Stimulated activated effector memory CD8-positive, alpha-beta T cell treated with anti-CD3 and anti-CD28 coated beads, Interleukin-12 subunit alpha, Interleukin-12 subunit beta, amount 100 ng/mL, for 72 hours (primary cell): ENCODE results near the gene SMYD3.

Source experiments
- ATAC-seq: fragments of 150-1000 bp; cut with Tn5 transposase; 2 replicates; pipeline ENCODE4 v1.10.0; 2021
- DNase-seq, 2 donors: peaks; one replicate each; pipeline ENCODE4 v3.0.0; 2021 to 2022; ENCODE audit warnings: low spot score in 2 of 2
- H3K27ac Mint-ChIP-seq: one replicate; pipeline ENCODE4 v1.8.0; 2022; ENCODE audit warnings: mild to moderate bottlenecking, mixed read lengths
- H3K36me3 Mint-ChIP-seq: one replicate; pipeline ENCODE4 v1.8.0; 2022; ENCODE audit warnings: mild to moderate bottlenecking, mixed read lengths
- H3K4me1 Mint-ChIP-seq: one replicate; pipeline ENCODE4 v1.8.0; 2022; ENCODE audit warnings: mixed read lengths
- H3K4me3 Mint-ChIP-seq: one replicate; pipeline ENCODE4 v1.8.0; 2022; ENCODE audit warnings: mild to moderate bottlenecking, mixed read lengths
- H3K9me3 Mint-ChIP-seq: one replicate; pipeline ENCODE4 v1.8.0; 2022; ENCODE audit warnings: mixed read lengths

Gene SMYD3

GRCh38 chr1:246261639-246262038 lies 245.4 kb downstream of the SMYD3 start:
- peaks cover 10% of the 10 kb centered on the region for H3K9me3 Mint-ChIP-seq
- ATAC-seq (no peak), DNase-seq (no peak)
- no peak overlapping the region for H3K27ac Mint-ChIP-seq
- no peaks in the 10 kb centered on the region for H3K36me3 Mint-ChIP-seq
- H3K4me3 Mint-ChIP-seq: no peak overlapping the region
- H3K4me1 Mint-ChIP-seq: no peaks in the 10 kb centered on the region

GRCh38 chr1:246258250-246258649 lies 248.8 kb downstream of the SMYD3 start:
- Mint-ChIP-seq H3K27ac (no peak overlapping the region), H3K36me3 (no peaks in the 10 kb centered on the region), H3K9me3 (peaks cover 18% of the 10 kb centered on the region), H3K4me3 (no peak overlapping the region), H3K4me1 (no peaks in the 10 kb centered on the region)
- no peak for ATAC-seq
- no peak for DNase-seq

- Mint-ChIP-seq H3K4me1 (no peaks in the 10 kb centered on the region), H3K9me3 (peaks cover 18% of the 10 kb centered on the region), H3K36me3 (no peaks in the 10 kb centered on the region), H3K27ac (no peak overlapping the region), H3K4me3 (no peak overlapping the region)
- ATAC-seq (no peak), DNase-seq (no peak)
Measured at GRCh38 chr1:246255773-246256172, 251.3 kb downstream of the SMYD3 start.

- DNase-seq: no peak
- peaks cover 20% of the 10 kb centered on the region for H3K9me3 Mint-ChIP-seq
- no peaks in the 10 kb centered on the region for H3K36me3 Mint-ChIP-seq
- H3K4me3 Mint-ChIP-seq: no peak overlapping the region
- H3K4me1 Mint-ChIP-seq: no peaks in the 10 kb centered on the region
- H3K27ac Mint-ChIP-seq: no peak overlapping the region
- ATAC-seq: no peak
Measured at GRCh38 chr1:246254854-246255253, 252.2 kb downstream of the SMYD3 start.

- Mint-ChIP-seq H3K36me3 (no peaks in the 10 kb centered on the region), H3K9me3 (peaks cover 8% of the 10 kb centered on the region), H3K4me3 (no peak overlapping the region), H3K4me1 (no peaks in the 10 kb centered on the region), H3K27ac (no peak overlapping the region)
- no peak for DNase-seq
- ATAC-seq: no peak
Measured at GRCh38 chr1:246246430-246246829, 260.6 kb downstream of the SMYD3 start.

GRCh38 chr1:246245541-246245940 lies 261.5 kb downstream of the SMYD3 start:
- ATAC-seq (no peak), DNase-seq (no peak)
- Mint-ChIP-seq H3K27ac (no peak overlapping the region), H3K9me3 (peaks cover 8% of the 10 kb centered on the region), H3K4me1 (no peaks in the 10 kb centered on the region), H3K36me3 (no peaks in the 10 kb centered on the region), H3K4me3 (no peak overlapping the region)

GRCh38 chr1:246232126-246232525 lies 275.0 kb downstream of the SMYD3 start:
- Mint-ChIP-seq H3K4me1 (no peaks in the 10 kb centered on the region), H3K4me3 (no peak overlapping the region), H3K36me3 (no peaks in the 10 kb centered on the region), H3K27ac (no peak overlapping the region), H3K9me3 (peaks cover 2% of the 10 kb centered on the region)
- no peak for DNase-seq
- ATAC-seq: no peak

GRCh38 chr1:246226041-246226440 lies 281.0 kb downstream of the SMYD3 start:
- Mint-ChIP-seq H3K4me1 (no peaks in the 10 kb centered on the region), H3K36me3 (no peaks in the 10 kb centered on the region), H3K27ac (no peak overlapping the region), H3K4me3 (no peak overlapping the region), H3K9me3 (no peaks in the 10 kb centered on the region)
- DNase-seq (no peak), ATAC-seq (no peak)

- Mint-ChIP-seq H3K36me3 (no peaks in the 10 kb centered on the region), H3K9me3 (peaks cover 2% of the 10 kb centered on the region), H3K27ac (no peak overlapping the region), H3K4me3 (no peak overlapping the region), H3K4me1 (no peaks in the 10 kb centered on the region)
- no peak for ATAC-seq
- no peak for DNase-seq
Measured at GRCh38 chr1:246221485-246222255, 285.4 kb downstream of the SMYD3 start.

GRCh38 chr1:246220495-246221065 lies 286.5 kb downstream of the SMYD3 start:
- Mint-ChIP-seq H3K9me3 (peaks cover 2% of the 10 kb centered on the region), H3K27ac (no peak overlapping the region), H3K4me1 (no peaks in the 10 kb centered on the region), H3K36me3 (no peaks in the 10 kb centered on the region), H3K4me3 (no peak overlapping the region)
- DNase-seq (no peak), ATAC-seq (no peak)

GRCh38 chr1:246219508-246220030 lies 287.5 kb downstream of the SMYD3 start:
- Mint-ChIP-seq H3K4me3 (no peak overlapping the region), H3K9me3 (peaks cover 2% of the 10 kb centered on the region), H3K36me3 (no peaks in the 10 kb centered on the region), H3K27ac (no peak overlapping the region), H3K4me1 (no peaks in the 10 kb centered on the region)
- DNase-seq (no peak), ATAC-seq (no peak)

GRCh38 chr1:246218686-246219085 lies 288.4 kb downstream of the SMYD3 start:
- ATAC-seq (no peak), DNase-seq (no peak)

GRCh38 chr1:246216906-246217305 lies 290.2 kb downstream of the SMYD3 start:
- Mint-ChIP-seq H3K27ac (no peak overlapping the region), H3K36me3 (no peaks in the 10 kb centered on the region), H3K4me1 (no peaks in the 10 kb centered on the region), H3K9me3 (peaks cover 2% of the 10 kb centered on the region), H3K4me3 (no peak overlapping the region)
- no peak for DNase-seq
- no peak for ATAC-seq

More at GRCh38 chr1:246218686-246219085, 288.4 kb downstream of the SMYD3 start:
- Mint-ChIP-seq H3K36me3 (no peaks in the 10 kb centered on the region), H3K4me3 (no peak overlapping the region), H3K27ac (no peak overlapping the region), H3K4me1 (no peaks in the 10 kb centered on the region), H3K9me3 (peaks cover 2% of the 10 kb centered on the region)

GRCh38 chr1:246215510-246215903 lies 291.6 kb downstream of the SMYD3 start:
- ATAC-seq: no peak
- no peak overlapping the region for H3K27ac Mint-ChIP-seq
- H3K4me1 Mint-ChIP-seq: no peaks in the 10 kb centered on the region
- H3K9me3 Mint-ChIP-seq: peaks cover 2% of the 10 kb centered on the region
- H3K4me3 Mint-ChIP-seq: no peak overlapping the region
- no peaks in the 10 kb centered on the region for H3K36me3 Mint-ChIP-seq
- no peak for DNase-seq

- Mint-ChIP-seq H3K27ac (no peak overlapping the region), H3K36me3 (no peaks in the 10 kb centered on the region), H3K9me3 (peaks cover 2% of the 10 kb centered on the region), H3K4me3 (no peak overlapping the region), H3K4me1 (no peaks in the 10 kb centered on the region)
- ATAC-seq (no peak), DNase-seq (no peak)
Measured at GRCh38 chr1:246214708-246215509, 292.2 kb downstream of the SMYD3 start.
